Measurements from ENCODE around the gene REN.

DNA sequence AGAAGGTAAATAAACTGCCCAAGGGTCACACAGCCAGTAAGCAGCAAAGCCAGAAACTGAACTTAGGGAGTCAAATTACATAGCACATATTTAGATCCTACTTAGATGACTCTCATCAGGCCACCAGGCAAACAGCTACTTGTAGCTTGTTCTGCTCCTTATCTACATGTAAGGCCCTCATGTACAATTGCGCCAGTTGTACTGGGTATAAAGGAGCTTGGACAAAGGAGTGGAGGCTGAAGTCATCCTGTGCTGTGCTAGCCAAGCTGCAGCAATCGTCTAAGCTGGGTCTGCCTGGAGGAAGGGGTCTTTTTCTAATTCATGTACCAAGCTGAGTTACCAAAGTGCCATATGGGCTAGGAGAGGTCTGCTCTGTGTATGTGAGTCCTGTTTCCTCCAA lies 27.0 kb downstream of the REN start:
- TF ChIP-seq FOXP2 (optimal IDR thresholded peaks at IDR 0.05; ENCODE audit: control extremely low read depth, extremely low read length, insufficient read depth) (no peak), POLR2AphosphoS5 (IDR thresholded peaks at IDR 0.05; ENCODE audit: borderline replicate concordance, low read depth, low read length) (no peak)
